ENCODE data around the gene COX7B.
A peak's percentile ranks its signal among the peaks of the same experiment; 100 is the strongest.

- TF ChIP-seq GABPA (IDR thresholded peaks at IDR 0.05; ENCODE audit: low read depth) (no peak), ZBTB4 (CRISPR knock-in tag; IDR thresholded peaks at IDR 0.05) (no peak), BRCA1 (IDR thresholded peaks at IDR 0.05; ENCODE audit: low read depth, low read length) (no peak), RAD21 (IDR thresholded peaks at IDR 0.05; ENCODE audit: insufficient read depth, low read depth, low read length) (0 out of 2 replicates have a peak, but pooled peaks have one; percentile 1), FOXM1 (IDR thresholded peaks at IDR 0.05; ENCODE audit: low read depth, low read length) (no peak), BCL11A (IDR thresholded peaks at IDR 0.05; ENCODE audit: low read depth, low read length) (no peak)
Measured at GRCh38 chrX:77894921-77895886, 4.1 kb upstream of the COX7B start, which contains the start of gene MAGT1.

Measured in GM12878 (cell line).